ENCODE data around the gene MEGF9.
A peak's percentile ranks its signal among the peaks of the same experiment; 100 is the strongest.
"Not testable (repeated sequence)": the region's sequence is repeated elsewhere in the genome, so short reads cannot be mapped to it uniquely, and the experiment has no call there.

The MEGF9 gene

GRCh38 chr9:120714088-120714845 lies at the start of gene MEGF9:
TSS of gene MEGF9 (minus strand) at chr9:120714470. CDS start at chr9:120714358, 112 bp downstream.
- DNase-seq (ENCODE audit: low read depth) = peak; percentile 98

GRCh38 chr9:120761006-120761405 lies 46.7 kb upstream of the MEGF9 start:
- DNase-seq (ENCODE audit: low read depth) = no peak

GRCh38 chr9:120759755-120760400 lies 45.6 kb upstream of the MEGF9 start:
- DNase-seq (ENCODE audit: low read depth) = peak; percentile 19

- DNase-seq (ENCODE audit: low read depth) = no peak
Observed at GRCh38 chr9:120758544-120758943, 44.3 kb upstream of the MEGF9 start.

- DNase-seq (ENCODE audit: low read depth) = no peak
Observed at GRCh38 chr9:120757026-120757913, 43.0 kb upstream of the MEGF9 start.

- no peak for DNase-seq (ENCODE audit: low read depth)
Observed at GRCh38 chr9:120756531-120756930, 42.3 kb upstream of the MEGF9 start.

- DNase-seq (ENCODE audit: low read depth) = peak; percentile 25
Observed at GRCh38 chr9:120755810-120756434, 41.7 kb upstream of the MEGF9 start.

- DNase-seq (ENCODE audit: low read depth) = no peak
Observed at GRCh38 chr9:120755044-120755443, 40.8 kb upstream of the MEGF9 start.

- no peak for DNase-seq (ENCODE audit: low read depth)
Observed at GRCh38 chr9:120750421-120750820, 36.2 kb upstream of the MEGF9 start.

- DNase-seq (ENCODE audit: low read depth) = not testable (repeated sequence)
Observed at GRCh38 chr9:120746366-120746765, 32.1 kb upstream of the MEGF9 start.

- no peak for DNase-seq (ENCODE audit: low read depth)
Observed at GRCh38 chr9:120745278-120745677, 31.0 kb upstream of the MEGF9 start.

- no peak for DNase-seq (ENCODE audit: low read depth)
Observed at GRCh38 chr9:120742951-120743416, 28.7 kb upstream of the MEGF9 start.

- no peak for DNase-seq (ENCODE audit: low read depth)
Observed at GRCh38 chr9:120741701-120742100, 27.4 kb upstream of the MEGF9 start.

GRCh38 chr9:120741191-120741590 lies 26.9 kb upstream of the MEGF9 start:
- no peak for DNase-seq (ENCODE audit: low read depth)

GRCh38 chr9:120740132-120740531 lies 25.9 kb upstream of the MEGF9 start:
- DNase-seq (ENCODE audit: low read depth) = no peak

- no peak for DNase-seq (ENCODE audit: low read depth)
Observed at GRCh38 chr9:120737416-120738165, 23.3 kb upstream of the MEGF9 start.

- DNase-seq (ENCODE audit: low read depth) = no peak
Observed at GRCh38 chr9:120736881-120737280, 22.6 kb upstream of the MEGF9 start.

- peak; percentile 83 for DNase-seq (ENCODE audit: low read depth)
Observed at GRCh38 chr9:120735415-120736126, 21.3 kb upstream of the MEGF9 start.

GRCh38 chr9:120734607-120735410 lies 20.5 kb upstream of the MEGF9 start:
- DNase-seq (ENCODE audit: low read depth) = no peak

- DNase-seq (ENCODE audit: low read depth) = peak; percentile 51
Observed at GRCh38 chr9:120733190-120733589, 18.9 kb upstream of the MEGF9 start.
